ENCODE data around the gene MTUS2.

- no peak for TF ChIP-seq CTCF (IDR thresholded peaks at IDR 0.05; ENCODE audit: low read depth, low read length, poor library complexity, severe bottlenecking)
- no peak for TF ChIP-seq EZH2phosphoT487 (IDR thresholded peaks at IDR 0.05; ENCODE audit: borderline replicate concordance, low read length)
Observed at GRCh38 chr13:29008296-29008695, 188.2 kb downstream of the MTUS2 start.

All from DOHH2 (cell line).